Heart left ventricle (tissue), 13 donors: ENCODE results near the gene PLCB4.

Experiments used
- POLR2A ChIP-seq, 2 donors: fragments of 450-650 bp; IDR thresholded peaks; one replicate each; pipeline ENCODE4 v1.6.1; 2017; ENCODE audit warnings: antibody characterized with exemption in 2 of 2, mild to moderate bottlenecking in 2 of 2, moderate library complexity in 2 of 2
- TF ChIP-seq, protein P1 (sequence below), 12 donors: fragments of 200-600 bp; sonication (generic) in 4 of 12; IDR thresholded peaks; one replicate each; pipeline versions ENCODE4 v1.5.0 to v1.8.0; 2018 to 2022; ENCODE audit warnings: antibody characterized with exemption in 12 of 12, mild to moderate bottlenecking in 5 of 12
- donor health status: ischemic (EF 13 %, LVEDD 7.1; RV severe dilation, severe dysfunction).
- donor health status: DM: no; HTN: yes; CAD: no.
- donor health status: DM: no; HTN: no; CAD: no.
- donor health status: ischemic (EF 25% LVEDD 6.9; RV normal size, moderate dysfunction).
- donor health status: ischemic (EF 25% LVEDD 5.7; RV mildly dilated, moderate dysfunction).
- donor health status: ischemic (EF 35%, LVEDD 5.7; RV mildly dilated, moderate dysfunction).
- donor health status: nonischemic (EF 11% LVEDD 7.7; RV severe dilation, severe dysfunction).
- donor health status: DM: yes; HTN: yes; CAD: no.
- donor health status: PGD.
- donor health status: ischemic (EF 29% LVEDD 5.4; RV normal size, mild dysfunction).
- donor health status: nonischemic (EF 23%, LVEDD 6.1; RV moderate dilation, normal function).

DNA sequence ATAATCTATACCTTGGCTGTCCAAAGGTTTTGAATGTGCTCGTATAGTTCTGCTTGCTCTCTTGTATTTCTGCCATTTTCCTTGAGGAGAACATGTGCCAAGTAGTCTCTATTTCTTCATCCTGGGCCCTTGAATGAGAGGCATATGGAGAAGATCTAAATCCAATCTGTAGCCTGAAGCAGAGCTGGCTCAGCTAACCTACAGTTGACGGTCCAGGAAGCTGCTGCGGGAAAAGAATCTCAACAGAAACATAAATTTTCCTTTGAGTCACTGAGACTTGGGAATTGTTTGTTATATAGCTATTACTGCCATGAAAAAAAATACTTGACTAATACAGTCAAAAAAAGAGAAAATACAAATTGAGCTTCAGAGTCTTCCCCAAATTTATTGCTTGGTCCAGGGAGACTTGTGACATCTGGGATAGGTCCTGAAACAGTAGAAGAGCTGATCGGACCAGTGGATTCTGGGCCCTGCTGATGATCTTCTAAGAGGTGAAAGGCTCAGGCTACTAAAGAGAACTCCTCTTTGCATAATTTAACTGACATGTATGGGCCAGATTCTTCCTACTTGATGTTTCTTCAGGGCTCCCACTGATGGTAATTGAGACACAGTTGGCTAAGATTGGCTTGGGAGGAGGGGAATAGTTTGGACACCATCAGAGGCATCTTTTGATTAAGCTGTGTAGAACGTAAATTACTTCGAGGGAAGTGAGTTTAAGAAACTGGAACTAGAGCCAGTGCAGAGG, 29.9 kb upstream of the PLCB4 start:
- no peak for TF ChIP-seq POLR2A (IDR thresholded peaks at IDR 0.05)
- TF ChIP-seq, protein P1, sequence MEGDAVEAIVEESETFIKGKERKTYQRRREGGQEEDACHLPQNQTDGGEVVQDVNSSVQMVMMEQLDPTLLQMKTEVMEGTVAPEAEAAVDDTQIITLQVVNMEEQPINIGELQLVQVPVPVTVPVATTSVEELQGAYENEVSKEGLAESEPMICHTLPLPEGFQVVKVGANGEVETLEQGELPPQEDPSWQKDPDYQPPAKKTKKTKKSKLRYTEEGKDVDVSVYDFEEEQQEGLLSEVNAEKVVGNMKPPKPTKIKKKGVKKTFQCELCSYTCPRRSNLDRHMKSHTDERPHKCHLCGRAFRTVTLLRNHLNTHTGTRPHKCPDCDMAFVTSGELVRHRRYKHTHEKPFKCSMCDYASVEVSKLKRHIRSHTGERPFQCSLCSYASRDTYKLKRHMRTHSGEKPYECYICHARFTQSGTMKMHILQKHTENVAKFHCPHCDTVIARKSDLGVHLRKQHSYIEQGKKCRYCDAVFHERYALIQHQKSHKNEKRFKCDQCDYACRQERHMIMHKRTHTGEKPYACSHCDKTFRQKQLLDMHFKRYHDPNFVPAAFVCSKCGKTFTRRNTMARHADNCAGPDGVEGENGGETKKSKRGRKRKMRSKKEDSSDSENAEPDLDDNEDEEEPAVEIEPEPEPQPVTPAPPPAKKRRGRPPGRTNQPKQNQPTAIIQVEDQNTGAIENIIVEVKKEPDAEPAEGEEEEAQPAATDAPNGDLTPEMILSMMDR (IDR thresholded peaks at IDR 0.05) = no peak
